Measurements from ENCODE around the gene RMND5A. TPM values are rescaled to one million over a fixed set of nuclear protein-coding genes. Genes with fewer than 3 reads are reported as not detected.
"Not testable (repeated sequence)": the region's sequence is repeated elsewhere in the genome, so short reads cannot be mapped to it uniquely, and the experiment has no call there.

Gene RMND5A
- total RNA-seq, 1 experiment from 2014 or later, result 34.1 TPM

DNA sequence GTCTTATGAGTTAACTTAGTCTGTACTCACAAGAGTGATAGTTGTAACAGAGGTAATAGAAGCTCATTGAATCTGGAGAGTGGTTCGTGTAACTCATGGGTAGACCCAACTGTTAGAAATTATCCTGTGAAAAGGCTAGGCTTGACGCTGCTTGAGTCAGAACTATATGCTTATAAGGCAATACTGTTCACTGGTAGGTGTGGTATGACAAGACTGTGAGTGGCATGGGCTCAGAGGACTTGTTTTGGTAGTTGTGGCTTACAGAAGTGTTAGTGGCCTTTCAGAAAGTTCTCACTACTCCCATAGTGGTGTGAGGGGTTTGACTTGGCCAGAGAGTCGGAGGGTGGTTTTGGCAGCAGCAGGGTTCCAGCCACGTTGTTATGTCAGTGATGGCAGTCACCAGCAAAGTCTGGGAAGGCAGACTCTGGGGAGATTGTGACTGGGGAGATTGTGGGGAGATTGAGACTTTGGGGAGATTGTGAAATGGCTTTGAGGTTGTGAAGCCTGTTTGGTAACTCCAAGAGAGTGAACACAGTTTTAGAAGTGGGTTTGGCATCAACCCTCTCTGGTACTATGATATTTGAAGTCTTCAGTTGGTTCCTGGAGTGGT is 21.9 kb downstream of the RMND5A start:
- H3K79me2 ChIP-seq (ENCODE audit: low read length); H3K9ac ChIP-seq (ENCODE audit: low read length); H2AFZ ChIP-seq (ENCODE audit: low read length); H3K4me2 ChIP-seq (ENCODE audit: low read length); POLR2A ChIA-PET (ENCODE audit: unreplicated experiment); H3F3A ChIP-seq (ENCODE audit: low read length, unreplicated experiment); H3K4me3 ChIP-seq (ENCODE audit: low read length); CTCF ChIA-PET; intact Hi-C loops (cut with micrococcal nuclease); BruUV-seq (replicated peaks); H3K9me3 ChIP-seq (ENCODE audit: low read length); H3K4me1 ChIP-seq (ENCODE audit: insufficient read depth, low read length); H4K20me1 ChIP-seq (ENCODE audit: low read length); ATAC-seq; H3K27ac ChIP-seq (ENCODE audit: low read length); H3K9me2 ChIP-seq (replicated peaks; ENCODE audit: low read length); H3K27me3 ChIP-seq (ENCODE audit: low read length); DNase-seq: not testable (repeated sequence)
- H3K36me3 ChIP-seq (ENCODE audit: low read depth, low read length), result peaks cover 13% of the 10 kb centered on the region; the same call in 1 of the 2 replicates

DNA sequence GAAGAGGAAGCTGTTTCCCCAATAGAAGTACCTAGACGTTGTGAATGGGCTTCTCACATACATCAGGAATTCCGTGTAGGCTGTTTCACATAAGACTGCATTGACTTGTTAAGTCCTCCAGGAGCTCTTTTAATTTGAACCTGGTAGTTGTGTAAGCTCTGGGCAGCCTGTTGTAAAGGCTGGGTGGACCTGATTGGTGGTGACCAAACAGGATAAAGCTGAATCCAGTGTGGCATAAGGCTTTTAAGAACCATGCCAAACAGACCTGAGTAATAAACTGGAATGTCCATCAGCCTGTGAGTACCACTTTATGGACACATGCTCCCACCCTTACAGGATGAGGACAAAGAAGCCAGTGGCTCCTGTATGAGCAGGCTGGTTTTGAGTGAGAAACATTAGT is 24.1 kb downstream of the RMND5A start:
- intact Hi-C loops (cut with micrococcal nuclease), result no loop called here
- BruUV-seq (replicated peaks), result no TSS peak
- Histone ChIP-seq H3K36me3 (ENCODE audit: low read depth, low read length) (peaks cover 15% of the 10 kb centered on the region; the same call in 1 of the 2 replicates), H2AFZ (ENCODE audit: low read length) (no peak overlapping the region), H4K20me1 (ENCODE audit: low read length) (no peaks in the 10 kb centered on the region), H3K4me2 (ENCODE audit: low read length) (no peak overlapping the region), H3K4me1 (ENCODE audit: insufficient read depth, low read length) (no peaks in the 10 kb centered on the region; the same call in 1 of the 2 replicates), H3K79me2 (ENCODE audit: low read length) (no peaks in the 10 kb centered on the region), H3K9me2 (replicated peaks; ENCODE audit: low read length) (no peaks in the 10 kb centered on the region), H3K4me3 (ENCODE audit: low read length) (no peak overlapping the region), H3K9me3 (ENCODE audit: low read length) (no peaks in the 10 kb centered on the region), H3K27ac (ENCODE audit: low read length) (no peak overlapping the region), H3K27me3 (ENCODE audit: low read length) (no peaks in the 10 kb centered on the region), H3K9ac (ENCODE audit: low read length) (no peak overlapping the region), H3F3A (ENCODE audit: low read length, unreplicated experiment) (no peaks in the 10 kb centered on the region)
- no peak for ATAC-seq
- ChIA-PET CTCF (no interaction called here), POLR2A (ENCODE audit: unreplicated experiment) (no interaction called here)
- no peak for DNase-seq
- TF ChIP-seq, protein P1, sequence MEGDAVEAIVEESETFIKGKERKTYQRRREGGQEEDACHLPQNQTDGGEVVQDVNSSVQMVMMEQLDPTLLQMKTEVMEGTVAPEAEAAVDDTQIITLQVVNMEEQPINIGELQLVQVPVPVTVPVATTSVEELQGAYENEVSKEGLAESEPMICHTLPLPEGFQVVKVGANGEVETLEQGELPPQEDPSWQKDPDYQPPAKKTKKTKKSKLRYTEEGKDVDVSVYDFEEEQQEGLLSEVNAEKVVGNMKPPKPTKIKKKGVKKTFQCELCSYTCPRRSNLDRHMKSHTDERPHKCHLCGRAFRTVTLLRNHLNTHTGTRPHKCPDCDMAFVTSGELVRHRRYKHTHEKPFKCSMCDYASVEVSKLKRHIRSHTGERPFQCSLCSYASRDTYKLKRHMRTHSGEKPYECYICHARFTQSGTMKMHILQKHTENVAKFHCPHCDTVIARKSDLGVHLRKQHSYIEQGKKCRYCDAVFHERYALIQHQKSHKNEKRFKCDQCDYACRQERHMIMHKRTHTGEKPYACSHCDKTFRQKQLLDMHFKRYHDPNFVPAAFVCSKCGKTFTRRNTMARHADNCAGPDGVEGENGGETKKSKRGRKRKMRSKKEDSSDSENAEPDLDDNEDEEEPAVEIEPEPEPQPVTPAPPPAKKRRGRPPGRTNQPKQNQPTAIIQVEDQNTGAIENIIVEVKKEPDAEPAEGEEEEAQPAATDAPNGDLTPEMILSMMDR (conservative IDR thresholded peaks at IDR 0.05; ENCODE audit: low read depth, low read length), result no peak
- TF ChIP-seq EZH2 (IDR thresholded peaks at IDR 0.05; ENCODE audit: low read length, unreplicated experiment), result no peak
- no peak for TF ChIP-seq EZH2phosphoT487 (IDR thresholded peaks at IDR 0.05; ENCODE audit: borderline replicate concordance, low read length)

DNA sequence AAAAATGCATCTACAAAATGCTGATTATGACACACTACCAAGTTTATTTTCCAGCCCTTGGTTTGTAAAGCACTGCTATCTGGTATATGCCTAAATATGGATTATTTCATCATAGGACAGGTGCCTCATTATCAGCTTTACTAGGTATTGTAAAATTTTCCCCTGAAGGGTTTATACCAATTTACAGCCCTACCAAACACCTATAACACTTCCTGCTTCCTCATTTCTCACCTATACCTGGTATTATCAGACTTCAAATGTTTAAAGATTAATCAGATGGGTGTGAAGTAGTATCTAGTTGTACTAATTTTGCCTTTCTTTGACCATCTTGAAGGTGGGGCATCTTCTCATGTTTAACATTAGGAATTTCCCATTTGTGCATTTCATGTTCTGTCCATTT is 26.8 kb downstream of the RMND5A start:
- no TSS peak for BruUV-seq (replicated peaks)
- H3K79me2 ChIP-seq (ENCODE audit: low read length), result peaks cover 9% of the 10 kb centered on the region

More for the DNA sequence above, 26.8 kb downstream of the RMND5A start:
- Histone ChIP-seq H3K9me2 (replicated peaks; ENCODE audit: low read length) (no peaks in the 10 kb centered on the region), H3K4me2 (ENCODE audit: low read length) (no peak overlapping the region), H2AFZ (ENCODE audit: low read length) (no peak overlapping the region), H3K9me3 (ENCODE audit: low read length) (no peaks in the 10 kb centered on the region), H3K9ac (ENCODE audit: low read length) (no peak overlapping the region), H3K27ac (ENCODE audit: low read length) (no peak overlapping the region), H3F3A (ENCODE audit: low read length, unreplicated experiment) (no peaks in the 10 kb centered on the region), H3K4me1 (ENCODE audit: insufficient read depth, low read length) (no peaks in the 10 kb centered on the region; the same call in 1 of the 2 replicates), H3K27me3 (ENCODE audit: low read length) (no peaks in the 10 kb centered on the region), H4K20me1 (ENCODE audit: low read length) (no peaks in the 10 kb centered on the region), H3K4me3 (ENCODE audit: low read length) (no peak overlapping the region), H3K36me3 (ENCODE audit: low read depth, low read length) (peaks cover 33% of the 10 kb centered on the region)
- CTCF ChIA-PET, result no interaction called here
- ATAC-seq (no peak), DNase-seq (no peak)
- intact Hi-C loops (cut with micrococcal nuclease), result no loop called here
- TF ChIP-seq, protein P1 (conservative IDR thresholded peaks at IDR 0.05; ENCODE audit: low read depth, low read length), result no peak
- TF ChIP-seq EZH2phosphoT487 (IDR thresholded peaks at IDR 0.05; ENCODE audit: borderline replicate concordance, low read length) (no peak), EZH2 (IDR thresholded peaks at IDR 0.05; ENCODE audit: low read length, unreplicated experiment) (no peak)
- POLR2A ChIA-PET (ENCODE audit: unreplicated experiment), result no interaction called here
